IPS-20b (cell line): ENCODE data around the gene GNAZ.
"Not testable (repeated sequence)": the region's sequence is repeated elsewhere in the genome, so short reads cannot be mapped to it uniquely, and the experiment has no call there.

Experiments
- H3K27ac ChIP-seq: one replicate; pipeline ENCODE4 v1.5.1; 2013; ENCODE audit warnings: low read length
- H3K27me3 ChIP-seq: 2 replicates; pipeline ENCODE4 v1.6.1; 2013; ENCODE audit warnings: mild to moderate bottlenecking, low read length, inconsistent platforms; ENCODE audit not compliant: insufficient read depth
- H3K36me3 ChIP-seq: 2 replicates; pipeline ENCODE4 v1.6.1; 2013; ENCODE audit warnings: low read depth, mild to moderate bottlenecking, inconsistent platforms, low read length, moderate library complexity; ENCODE audit not compliant: insufficient read depth
- H3K4me1 ChIP-seq: 2 replicates; pipeline ENCODE4 v1.6.1; 2013; ENCODE audit warnings: mild to moderate bottlenecking, control low read depth, inconsistent platforms, low read length, moderate library complexity; ENCODE audit not compliant: insufficient read depth
- H3K4me3 ChIP-seq: 2 replicates; pipeline ENCODE4 v1.5.1; 2013; ENCODE audit warnings: mild to moderate bottlenecking, low read length, inconsistent platforms
- H3K9ac ChIP-seq: 2 replicates; pipeline ENCODE4 v1.6.1; 2013; ENCODE audit warnings: low read depth, mild to moderate bottlenecking, inconsistent platforms, low read length, moderate library complexity
- H3K9me3 ChIP-seq: 2 replicates; pipeline ENCODE4 v1.6.1; 2013; ENCODE audit warnings: mild to moderate bottlenecking, low read depth, low read length, inconsistent platforms; ENCODE audit not compliant: insufficient read depth

GNAZ gene

DNA sequence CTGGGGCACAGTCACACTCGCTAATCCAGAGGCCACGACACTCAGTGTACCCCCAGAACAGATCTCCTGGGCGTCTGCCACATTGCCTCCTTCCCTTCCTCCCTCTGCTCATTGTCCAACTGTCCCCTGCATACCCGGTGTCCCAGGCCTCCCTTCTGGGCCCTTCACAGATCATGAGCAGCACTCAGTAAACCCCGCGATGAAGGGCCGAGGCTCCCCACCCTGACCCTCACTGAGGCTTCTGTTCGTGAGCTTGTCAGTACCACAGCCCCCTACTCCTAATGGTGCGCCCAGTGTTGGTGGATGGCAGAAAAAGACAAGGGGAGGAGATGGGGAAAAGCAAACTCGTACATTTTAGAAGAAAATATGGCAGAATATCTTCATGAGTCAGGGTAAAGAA is 58.8 kb downstream of the GNAZ start:
- no peak overlapping the region for H3K27ac ChIP-seq
- H3K9me3 ChIP-seq: no peaks in the 10 kb centered on the region
- no peaks in the 10 kb centered on the region for H3K4me1 ChIP-seq
- no peaks in the 10 kb centered on the region for H3K36me3 ChIP-seq
- H3K27me3 ChIP-seq: no peaks in the 10 kb centered on the region; the same call in none of the 2 replicates
- H3K9ac ChIP-seq: no peak overlapping the region
- no peak overlapping the region for H3K4me3 ChIP-seq

DNA sequence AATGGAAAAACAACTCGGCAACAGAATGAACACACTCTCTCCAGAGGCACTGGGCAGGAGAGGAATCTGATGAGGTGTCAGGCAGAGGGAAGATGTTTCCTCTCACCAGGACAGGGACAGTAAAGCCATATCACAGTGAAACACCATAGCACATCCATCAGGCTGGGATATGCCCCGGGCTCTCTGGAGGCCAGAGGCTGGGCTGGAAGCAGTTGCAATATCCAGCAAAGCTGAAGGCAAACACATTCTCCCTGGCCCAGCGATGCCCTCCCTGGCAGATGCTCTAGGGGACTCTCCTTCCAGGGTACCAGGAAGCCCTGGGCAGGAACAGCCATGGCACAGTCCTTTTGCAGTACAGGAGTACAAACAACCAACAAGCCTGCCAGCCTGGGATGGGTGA is 60.4 kb downstream of the GNAZ start:
- Histone ChIP-seq H3K27me3 (no peaks in the 10 kb centered on the region; the same call in none of the 2 replicates), H3K36me3 (no peaks in the 10 kb centered on the region), H3K4me3 (no peak overlapping the region), H3K9me3 (no peaks in the 10 kb centered on the region), H3K27ac (no peak overlapping the region), H3K4me1 (no peaks in the 10 kb centered on the region), H3K9ac (no peak overlapping the region)

DNA sequence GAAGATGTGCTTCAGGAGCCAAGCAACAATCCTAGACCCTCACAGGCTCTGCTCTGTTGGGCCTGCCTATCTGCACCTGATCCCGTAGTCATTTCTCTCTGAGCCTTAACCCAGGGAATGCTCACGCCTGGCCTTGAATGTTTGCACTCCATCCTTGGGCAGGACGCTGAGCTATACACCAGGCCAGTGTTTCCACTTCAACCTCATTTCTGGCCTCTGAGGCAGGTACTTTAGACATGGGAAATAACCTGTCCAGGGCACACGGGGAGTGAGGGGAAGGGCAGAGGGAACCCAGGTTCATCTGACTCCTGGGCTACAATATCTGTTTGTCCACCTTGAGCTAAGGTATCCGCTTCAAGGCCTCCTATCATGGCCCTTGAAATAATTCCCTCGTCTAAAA is 61.6 kb downstream of the GNAZ start:
- no peaks in the 10 kb centered on the region; the same call in none of the 2 replicates for H3K27me3 ChIP-seq
- H3K4me3 ChIP-seq: no peak overlapping the region
- no peaks in the 10 kb centered on the region for H3K4me1 ChIP-seq
- H3K36me3 ChIP-seq: no peaks in the 10 kb centered on the region
- no peaks in the 10 kb centered on the region for H3K9me3 ChIP-seq
- no peak overlapping the region for H3K27ac ChIP-seq
- H3K9ac ChIP-seq: no peak overlapping the region

DNA sequence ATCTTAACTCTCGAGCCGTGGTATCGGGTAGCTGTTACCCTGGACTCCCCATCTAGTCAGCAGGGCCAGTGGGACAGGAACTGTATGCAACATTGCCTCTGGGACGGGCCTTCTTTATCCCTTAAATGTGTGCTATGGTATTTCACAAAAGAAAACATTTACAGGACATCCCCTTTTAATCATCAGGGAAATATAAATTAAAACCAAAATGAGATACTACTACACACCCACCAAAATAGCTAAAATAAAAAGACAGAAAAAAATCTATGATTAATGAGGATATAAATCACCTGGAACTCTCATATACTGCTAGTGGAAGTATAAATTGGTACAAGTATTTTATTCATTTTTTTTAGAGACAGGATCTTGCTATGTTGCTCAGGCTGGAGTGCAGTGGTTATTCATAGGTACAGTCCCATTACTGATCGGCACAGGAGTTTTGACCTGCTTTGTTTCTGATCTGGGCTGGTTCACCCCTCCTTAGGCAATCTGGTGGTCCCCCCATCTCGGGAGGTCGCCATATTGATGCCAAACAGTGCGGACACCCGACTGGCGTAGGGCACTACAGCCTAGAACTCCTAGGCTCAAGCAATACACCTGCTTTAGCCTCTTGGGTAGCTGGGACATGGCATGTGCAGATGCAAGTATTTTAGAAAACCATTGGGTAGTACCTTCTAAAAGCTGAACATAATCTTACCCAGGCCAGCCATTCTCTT is 62.2 kb downstream of the GNAZ start:
- H3K9me3 ChIP-seq: no peaks in the 10 kb centered on the region
- H3K27me3 ChIP-seq: no peaks in the 10 kb centered on the region; the same call in none of the 2 replicates
- H3K27ac ChIP-seq: no peak overlapping the region
- no peak overlapping the region for H3K4me3 ChIP-seq
- no peaks in the 10 kb centered on the region for H3K36me3 ChIP-seq
- H3K9ac ChIP-seq: no peak overlapping the region
- H3K4me1 ChIP-seq: 0 out of 2 replicates have a peak, but pooled peaks cover 3% of the 10 kb centered on the region

- no peak overlapping the region for H3K4me3 ChIP-seq
- no peaks in the 10 kb centered on the region for H3K9me3 ChIP-seq
- no peaks in the 10 kb centered on the region for H3K36me3 ChIP-seq
- H3K4me1 ChIP-seq: peaks cover 6% of the 10 kb centered on the region; the same call in 1 of the 2 replicates
- H3K27me3 ChIP-seq: no peaks in the 10 kb centered on the region; the same call in 1 of the 2 replicates
- no peak overlapping the region for H3K27ac ChIP-seq
- H3K9ac ChIP-seq: no peak overlapping the region
Observed at GRCh38 chr22:23133922-23134321, 63.6 kb downstream of the GNAZ start.

DNA sequence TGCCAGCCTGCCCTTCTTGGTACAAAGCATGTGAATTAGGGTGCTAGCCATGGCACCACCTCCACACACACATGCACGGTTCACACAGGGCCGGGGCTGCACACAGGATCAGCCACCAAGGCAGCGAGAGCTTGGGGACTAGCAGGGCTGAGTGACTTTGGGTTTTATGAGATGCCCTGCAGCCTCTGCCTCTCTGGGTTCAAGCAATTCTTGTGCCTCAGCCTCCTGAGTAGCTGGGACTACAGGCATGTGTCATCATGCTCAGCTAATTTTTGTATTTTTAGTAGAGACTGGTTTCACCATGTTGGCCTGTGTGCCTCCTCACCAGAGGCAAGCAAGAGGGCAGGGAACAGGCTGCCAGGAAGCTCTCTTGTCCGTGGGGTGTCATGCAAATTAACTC is 66.7 kb downstream of the GNAZ start:
- H3K9ac ChIP-seq, H3K4me1 ChIP-seq, H3K4me3 ChIP-seq, H3K36me3 ChIP-seq, H3K9me3 ChIP-seq, H3K27me3 ChIP-seq, H3K27ac ChIP-seq: not testable (repeated sequence)

DNA sequence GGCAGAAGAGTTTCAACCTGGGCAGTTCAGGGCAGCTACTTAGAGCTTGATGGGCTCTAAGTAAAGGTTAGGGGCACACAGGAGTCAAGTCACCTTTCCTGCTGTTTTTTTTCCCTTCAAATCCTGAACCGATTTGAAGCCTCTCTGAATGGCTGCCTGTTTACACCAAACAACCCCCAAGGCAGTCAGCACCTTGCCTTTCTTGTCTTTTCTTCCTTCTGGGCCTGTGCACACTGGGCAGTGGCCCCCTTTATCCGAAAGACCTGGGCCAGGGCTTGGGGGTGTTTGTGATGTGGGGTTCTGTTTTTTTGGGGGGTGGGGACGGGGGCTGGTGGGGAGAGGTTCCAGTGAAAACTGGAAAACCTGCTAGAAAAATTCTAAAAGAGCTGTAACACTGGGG is 67.1 kb downstream of the GNAZ start:
- Histone ChIP-seq H3K4me1 (peaks cover 9% of the 10 kb centered on the region), H3K4me3 (no peak overlapping the region), H3K9me3 (no peaks in the 10 kb centered on the region), H3K36me3 (no peaks in the 10 kb centered on the region), H3K27ac (no peak overlapping the region), H3K27me3 (peaks cover 3% of the 10 kb centered on the region; the same call in 1 of the 2 replicates), H3K9ac (no peak overlapping the region)

GRCh38 chr22:23137905-23138561 is 67.7 kb downstream of the GNAZ start:
- Histone ChIP-seq H3K36me3 (no peaks in the 10 kb centered on the region), H3K9me3 (no peaks in the 10 kb centered on the region), H3K4me1 (peaks cover 9% of the 10 kb centered on the region), H3K27ac (no peak overlapping the region), H3K4me3 (no peak overlapping the region), H3K27me3 (peaks cover 7% of the 10 kb centered on the region; the same call in 1 of the 2 replicates), H3K9ac (no peak overlapping the region)

GRCh38 chr22:23138584-23139435 is 68.5 kb downstream of the GNAZ start:
- Histone ChIP-seq H3K4me3 (no peak overlapping the region), H3K27me3 (peaks cover 7% of the 10 kb centered on the region; the same call in 1 of the 2 replicates), H3K9me3 (no peaks in the 10 kb centered on the region), H3K9ac (no peak overlapping the region), H3K27ac (no peak overlapping the region), H3K36me3 (no peaks in the 10 kb centered on the region), H3K4me1 (peaks cover 9% of the 10 kb centered on the region)

DNA sequence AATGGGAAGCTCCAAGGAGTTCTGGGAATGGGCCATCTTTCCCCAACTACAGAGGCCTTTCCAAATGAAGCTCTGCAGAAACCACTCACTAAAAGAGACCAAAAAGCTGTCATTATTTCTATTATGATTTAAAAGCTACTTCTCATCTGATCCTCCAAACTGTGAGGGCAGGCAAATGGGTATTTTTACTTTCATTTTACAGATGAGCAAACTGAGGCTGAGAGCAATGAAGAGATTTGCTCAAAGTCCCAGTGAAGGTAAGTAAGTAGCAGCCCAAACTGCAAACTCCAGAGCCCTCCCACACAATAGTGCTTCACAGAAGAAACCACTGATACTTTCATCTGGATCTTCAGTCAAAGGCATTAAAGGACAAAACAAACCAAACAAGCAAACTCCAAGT is 70.1 kb downstream of the GNAZ start:
- Histone ChIP-seq H3K4me3 (no peak overlapping the region), H3K27ac (no peak overlapping the region), H3K9ac (no peak overlapping the region), H3K36me3 (no peaks in the 10 kb centered on the region), H3K9me3 (no peaks in the 10 kb centered on the region), H3K27me3 (peaks cover 7% of the 10 kb centered on the region; the same call in 1 of the 2 replicates), H3K4me1 (peaks cover 9% of the 10 kb centered on the region)

GRCh38 chr22:23142546-23143105 is 72.3 kb downstream of the GNAZ start:
- Histone ChIP-seq H3K9me3 (no peaks in the 10 kb centered on the region), H3K27me3 (peaks cover 23% of the 10 kb centered on the region; the same call in 1 of the 2 replicates), H3K4me3 (no peak overlapping the region; the same call in 1 of the 2 replicates), H3K4me1 (peaks cover 6% of the 10 kb centered on the region), H3K36me3 (no peaks in the 10 kb centered on the region), H3K9ac (no peak overlapping the region; the same call in 1 of the 2 replicates), H3K27ac (no peak overlapping the region)
